Adipose tissue (tissue), 3 donors: ENCODE measurements around the gene CYSTM1. TPM values are rescaled to one million over a fixed set of nuclear protein-coding genes. Genes with fewer than 3 reads are reported as not detected.

Experiments
- H3K27ac ChIP-seq: one replicate; pipeline ENCODE4 v1.5.1; 2013; ENCODE audit warnings: low read depth, low read length
- WGBS, 3 donors: extraction: QIAGEN DNeasy Blood & Tissue Kit; methylation state at CpG; one replicate each; pipeline ENCODE4 v1.1.7; 2013; 5-methylcytosine and 5-hydroxymethylcytosine counted together
- polyA plus RNA-seq, 3 donors: library from polyadenylated mRNA; stranded (reverse); fragments of 200-250 nt; gene quantifications; one replicate each; pipeline ENCODE4 v1.2.3, GENCODE V29; 2013
- donor health status: healthy with polysubstance abuse.
- donor health status: Bipolar disorder and iron deficiency.
- donor health status: healthy.

The CYSTM1 gene
- polyA plus RNA-seq, 3 donors: 72.8 to 218 (median 107) TPM

- 21 to 54% (median 39%) methylated on average over 9 of the region's 9 CpGs for WGBS, 3 donors
- no peak overlapping the region for H3K27ac ChIP-seq
Observed at GRCh38 chr5:140240987-140241706, 66.2 kb downstream of the CYSTM1 start.

GRCh38 chr5:140242099-140242498, 67.1 kb downstream of the CYSTM1 start:
- no peak overlapping the region for H3K27ac ChIP-seq
- WGBS, 3 donors: 73 to 91% (median 87%) methylated on average over 5 of the region's 5 CpGs

GRCh38 chr5:140242890-140243585, 68.0 kb downstream of the CYSTM1 start:
- WGBS, 3 donors: 57 to 88% (median 76%) methylated on average over 4 of the region's 4 CpGs
- H3K27ac ChIP-seq: no peak overlapping the region

- 27 to 86% (median 82%) methylated on average over 4 of the region's 4 CpGs for WGBS, 3 donors
- H3K27ac ChIP-seq: no peak overlapping the region
Observed at GRCh38 chr5:140243706-140244250, 68.8 kb downstream of the CYSTM1 start.

- H3K27ac ChIP-seq: no peak overlapping the region
- WGBS, 3 donors: 12 to 15% (median 13%) methylated on average over 14 of the region's 14 CpGs
Observed at GRCh38 chr5:140244525-140245025, 69.6 kb downstream of the CYSTM1 start.

GRCh38 chr5:140245341-140245740, 70.4 kb downstream of the CYSTM1 start:
- H3K27ac ChIP-seq: no peak overlapping the region
- 50 to 81% (median 53%) methylated on average over 5 of the region's 5 CpGs for WGBS, 3 donors

GRCh38 chr5:140245926-140246325, 70.9 kb downstream of the CYSTM1 start:
- 74 to 91% (median 82%) methylated on average over 7 of the region's 7 CpGs for WGBS, 3 donors
- H3K27ac ChIP-seq: no peak overlapping the region

- 52 to 83% (median 59%) methylated on average over 8 of the region's 8 CpGs for WGBS, 3 donors
- no peak overlapping the region for H3K27ac ChIP-seq
Observed at GRCh38 chr5:140246378-140247122, 71.6 kb downstream of the CYSTM1 start.

GRCh38 chr5:140248414-140248813, 73.4 kb downstream of the CYSTM1 start:
- H3K27ac ChIP-seq: no peak overlapping the region
- WGBS, 3 donors: 82 to 97% (median 90%) methylated on average over 3 of the region's 3 CpGs

GRCh38 chr5:140249536-140249935, 74.5 kb downstream of the CYSTM1 start:
- no peak overlapping the region for H3K27ac ChIP-seq
- WGBS, 3 donors: 80 to 89% (median 83%) methylated on average over 5 of the region's 5 CpGs

GRCh38 chr5:140250386-140250785, 75.4 kb downstream of the CYSTM1 start:
- 73 to 82% (median 73%) methylated on average over 6 of the region's 6 CpGs for WGBS, 3 donors
- H3K27ac ChIP-seq: no peak overlapping the region

- WGBS, 3 donors: 25 to 73% (median 25%) methylated on average over 5 of the region's 5 CpGs
- no peak overlapping the region for H3K27ac ChIP-seq
Observed at GRCh38 chr5:140251527-140251973, 76.6 kb downstream of the CYSTM1 start.

GRCh38 chr5:140252470-140253126, 77.6 kb downstream of the CYSTM1 start:
- H3K27ac ChIP-seq: no peak overlapping the region
- WGBS, 3 donors: 93 to 97% (median 97%) methylated on average over 10 of the region's 10 CpGs

GRCh38 chr5:140253985-140254384, 79.0 kb downstream of the CYSTM1 start:
- WGBS, 3 donors: 28 to 61% (median 46%) methylated on average over 4 of the region's 4 CpGs
- no peak overlapping the region for H3K27ac ChIP-seq

GRCh38 chr5:140255460-140256157, 80.6 kb downstream of the CYSTM1 start:
- no peak overlapping the region for H3K27ac ChIP-seq
- 83 to 89% (median 86%) methylated on average over 4 of the region's 4 CpGs for WGBS, 3 donors

- 97 to 99% (median 98%) methylated on average over 6 of the region's 6 CpGs for WGBS, 3 donors
- H3K27ac ChIP-seq: no peak overlapping the region
Observed at GRCh38 chr5:140256726-140257125, 81.7 kb downstream of the CYSTM1 start.

GRCh38 chr5:140258016-140258415, 83.0 kb downstream of the CYSTM1 start:
- no peak overlapping the region for H3K27ac ChIP-seq
- 68 to 86% (median 86%) methylated on average over 3 of the region's 3 CpGs for WGBS, 3 donors

GRCh38 chr5:140258873-140259272, 83.9 kb downstream of the CYSTM1 start:
- no peak overlapping the region for H3K27ac ChIP-seq
- WGBS, 3 donors: 91 to 97% (median 92%) methylated on average over 4 of the region's 4 CpGs
